PC-9 (cell line): ENCODE data around the gene DPEP1.

Experiments
- CTCF ChIP-seq: fragments of 200-600 bp; sonication (generic); conservative IDR thresholded peaks from 2 replicates; pipeline ENCODE4 v1.6.1; 2017; ENCODE audit warnings: mixed run types, antibody characterized with exemption, mild to moderate bottlenecking, moderate library complexity
- EZH2 ChIP-seq: fragments of 200-600 bp; sonication (generic); IDR thresholded peaks from 2 replicates; pipeline ENCODE4 v1.8.0; 2017; ENCODE audit warnings: antibody characterized with exemption, low read depth

- no peak for TF ChIP-seq EZH2
- no peak for TF ChIP-seq CTCF
Observed at GRCh38 chr16:89606006-89606405, 7.4 kb upstream of the DPEP1 start.
